Kidney (tissue), 14 donors: ENCODE measurements around the gene KCNQ5. TPM values are rescaled to one million over a fixed set of nuclear protein-coding genes. Genes with fewer than 3 reads are reported as not detected.

Source experiments
- DNase-seq, 5 donors: peaks; one replicate each; pipeline ENCODE4 v3.0.0-alpha.2; 2013 to 2020
- FAIRE-seq: peaks from 2 replicates; lab custom pipeline; 2012; peaks lifted over from hg19 to GRCh38; lab: Jason Lieb, UNC
- H3K27ac ChIP-seq, 2 donors: one replicate each; pipeline ENCODE4 v1.7.0; 2013; ENCODE audit warnings: low read depth in 2 of 2, low read length in 2 of 2, inconsistent platforms in 1 of 2
- H3K27me3 ChIP-seq: one replicate; pipeline ENCODE4 v1.7.1; 2013; ENCODE audit warnings: low read length, inconsistent platforms; ENCODE audit not compliant: control insufficient read depth, insufficient read depth
- H3K36me3 ChIP-seq, 3 donors: one replicate each; pipeline versions ENCODE4 v1.7.0 to v1.7.1; 2013; ENCODE audit warnings: low read length in 3 of 3, control low read depth in 1 of 3, inconsistent platforms in 1 of 3; ENCODE audit not compliant: insufficient read depth in 3 of 3, control insufficient read depth in 2 of 3
- H3K4me1 ChIP-seq, 3 donors: one replicate each; pipeline versions ENCODE4 v1.7.0 to v1.7.1; 2013; ENCODE audit warnings: low read length in 3 of 3, inconsistent platforms in 1 of 3, low read depth in 1 of 3; ENCODE audit not compliant: control insufficient read depth in 2 of 3, insufficient read depth in 2 of 3
- H3K4me3 ChIP-seq, 3 donors: one replicate each; pipeline versions ENCODE4 v1.7.0 to v1.8.1; 2013; ENCODE audit warnings: low read length in 3 of 3, control low read depth in 1 of 3, inconsistent platforms in 1 of 3
- H3K9ac ChIP-seq, 3 donors: one replicate each; pipeline versions ENCODE4 v1.7.0 to v1.7.1; 2013; ENCODE audit warnings: low read length in 3 of 3, control low read depth in 1 of 3, inconsistent platforms in 1 of 3
- H3K9me3 ChIP-seq, 3 donors: one replicate each; pipeline versions ENCODE4 v1.7.0 to v1.7.1; 2013; ENCODE audit warnings: low read length in 3 of 3, control low read depth in 1 of 3, inconsistent platforms in 1 of 3; ENCODE audit not compliant: control insufficient read depth in 2 of 3, insufficient read depth in 1 of 3
- CTCF ChIP-seq: IDR thresholded peaks from 3 replicates; pipeline ENCODE4 v1.5.1; 2012; ENCODE audit warnings: mild to moderate bottlenecking, moderate library complexity, borderline replicate concordance; ENCODE audit not compliant: insufficient read depth; ENCODE audit errors: extremely low read depth
- intact Hi-C: fragments of 100-400 bp; cut with DNase I; formaldehyde crosslinking; loops from one replicate; pipeline ENCODE4 v1.11.1; 2022
- polyA plus RNA-seq: library from polyadenylated mRNA; stranded (reverse); fragments of 350-450 nt; fragmentation: Illumina TruSeq; extraction: RNeasy Lipid Tissue Mini Kit (QIAGEN cat#74804); gene quantifications from one replicate; pipeline ENCODE4 v1.2.3, GENCODE V29; 2014; ENCODE audit warnings: low read depth, low replicate concordance; ENCODE audit not compliant: insufficient read depth
- total RNA-seq: library from RNA; stranded (reverse); fragmentation: NEBNext Ultra II Directional; extraction: Animal tissue kit (Norgen Biotek cat#: 25700); gene quantifications from one replicate; pipeline ENCODE4 v1.2.1, GENCODE V29; 2021
- donor health status: control.
- donor health status: control.
- donor health status: control.
- donor health status: control.
- donor health status: control.
- donor health status: DM: yes; HTN: yes; CAD: no.
- donor health status: Normal renal cell carcinoma (clear cell type).

The KCNQ5 gene
- total and polyA plus RNA-seq, 2 donors from 2014 or later, result 0.50 TPM; not detected in 1

- TF ChIP-seq CTCF, result no peak
- Histone ChIP-seq H3K27ac (no peak overlapping the region), H3K4me1 (no peaks in the 10 kb centered on the region), H3K36me3 (no peaks in the 10 kb centered on the region), H3K27me3 (no peaks in the 10 kb centered on the region), H3K9me3 (no peaks in the 10 kb centered on the region), H3K4me3 (no peak overlapping the region), H3K9ac (no peak overlapping the region)
- intact Hi-C loops, result no loop called here
- FAIRE-seq (no peak), DNase-seq (no peak)
These were observed 494.5 kb downstream of the KCNQ5 start for GRCh38 chr6:73116330-73116729.

- Histone ChIP-seq H3K9ac (no peak overlapping the region), H3K4me3 (no peak overlapping the region), H3K27ac (no peak overlapping the region), H3K4me1 (no peaks in the 10 kb centered on the region), H3K9me3 (no peaks in the 10 kb centered on the region), H3K36me3 (no peaks in the 10 kb centered on the region), H3K27me3 (no peaks in the 10 kb centered on the region)
- no peak for TF ChIP-seq CTCF
- FAIRE-seq (no peak), DNase-seq (peak in 2 of 5 donors; percentile 32 to 36)
- intact Hi-C loops, result no loop called here
These were observed 499.6 kb downstream of the KCNQ5 start for GRCh38 chr6:73121421-73121993.

DNA sequence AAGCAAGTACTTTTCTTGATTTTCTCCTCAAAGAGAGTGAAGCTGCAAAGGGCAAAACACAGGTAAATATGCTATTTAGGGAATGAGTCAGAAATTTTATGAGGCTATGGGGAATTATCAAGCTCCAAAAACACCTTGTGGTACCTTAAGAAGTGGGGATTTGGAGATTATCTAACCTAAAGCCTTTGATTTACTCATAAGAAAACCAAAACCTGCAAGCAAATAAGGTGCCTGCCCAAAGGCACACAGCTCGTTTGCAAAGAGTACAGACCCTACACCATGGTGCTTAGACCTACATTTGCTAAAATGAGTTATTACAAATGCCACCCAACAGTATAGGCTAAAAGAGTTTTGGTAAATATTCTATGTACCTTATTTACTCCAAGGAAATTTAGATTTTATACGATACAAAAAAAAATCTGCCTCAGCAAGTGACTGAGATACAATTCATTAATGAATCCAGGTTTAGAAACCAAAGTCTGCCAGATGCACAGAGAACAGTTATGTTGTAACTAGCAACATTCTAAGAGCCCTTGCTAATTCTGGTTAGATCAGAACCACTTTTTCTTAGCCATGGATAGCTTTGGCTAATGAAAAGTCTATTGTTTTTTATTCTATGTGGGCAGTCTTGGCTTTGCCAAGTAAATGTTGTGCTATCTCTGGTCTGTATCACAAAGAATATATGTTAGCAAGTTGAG is 501.9 kb downstream of the KCNQ5 start:
- Histone ChIP-seq H3K27ac (no peak overlapping the region), H3K36me3 (no peaks in the 10 kb centered on the region), H3K27me3 (no peaks in the 10 kb centered on the region), H3K4me3 (no peak overlapping the region), H3K4me1 (no peaks in the 10 kb centered on the region), H3K9me3 (no peaks in the 10 kb centered on the region), H3K9ac (no peak overlapping the region)
- intact Hi-C loops, result no loop called here
- DNase-seq (no peak), FAIRE-seq (no peak)
- TF ChIP-seq CTCF, result no peak
